Activated T-helper 9 cell treated with anti-CD3 and anti-CD28 coated beads, Interleukin-2, amount 50 U/mL, for 16 hours (primary cell): Measurements from ENCODE around the gene PKD1L1.

ENCODE experiments used
- DNase-seq: peaks from one replicate; pipeline ENCODE4 v3.0.0-alpha.2; 2020; ENCODE audit warnings: low read depth

Gene PKD1L1

DNA sequence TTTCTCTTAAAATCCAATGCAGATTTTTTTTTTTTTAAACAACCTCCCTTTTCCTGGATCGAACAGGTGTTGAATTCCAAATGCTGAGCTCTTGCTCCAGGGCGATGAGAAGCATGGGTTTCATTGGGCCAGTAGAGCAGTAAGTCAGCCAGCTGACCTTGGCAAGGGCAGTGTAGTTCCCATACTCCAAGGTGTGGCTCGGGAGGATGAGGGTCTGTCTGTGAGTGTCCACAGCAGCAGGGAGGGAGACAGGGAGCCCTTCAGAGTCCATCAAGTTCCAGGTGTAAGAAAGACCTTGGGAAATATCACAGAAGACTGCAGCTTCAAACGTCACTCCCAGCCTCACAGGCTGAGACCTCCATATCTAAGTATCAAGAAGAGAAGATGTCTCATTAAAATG lies 50.4 kb downstream of the PKD1L1 start:
- no peak for DNase-seq

DNA sequence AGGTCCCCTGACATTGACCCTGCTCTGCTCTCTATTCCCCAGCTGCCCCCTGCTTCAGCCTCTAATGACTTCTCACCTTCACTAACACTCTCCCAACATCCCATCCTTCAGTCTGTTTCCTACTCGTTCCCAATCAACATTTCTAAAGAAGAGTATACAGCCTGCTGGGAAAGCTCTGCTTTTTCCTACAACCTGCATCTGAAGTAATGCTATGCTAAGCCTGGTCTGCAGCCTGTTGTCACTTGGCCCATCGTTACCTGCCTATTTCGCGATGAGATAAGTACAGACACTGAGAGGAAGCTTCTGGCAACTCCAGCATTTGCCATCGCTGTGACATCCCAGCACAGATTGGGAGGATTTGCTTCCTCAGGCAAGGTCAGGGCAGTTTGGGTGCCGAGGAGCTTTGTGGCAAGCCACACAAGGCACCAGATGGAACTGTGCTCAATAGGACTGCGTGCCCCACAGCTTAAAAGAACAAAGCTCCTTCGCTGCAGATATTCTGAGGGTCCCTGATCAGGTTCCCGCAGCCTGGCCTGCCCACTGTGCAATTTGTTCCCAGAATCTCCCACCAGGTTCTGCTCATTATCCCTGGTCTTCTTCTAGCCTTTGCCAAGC lies 51.4 kb downstream of the PKD1L1 start:
- DNase-seq, result no peak

GRCh38 chr7:47895026-47895425 lies 53.2 kb downstream of the PKD1L1 start:
- no peak for DNase-seq

GRCh38 chr7:47893721-47894365 lies 54.4 kb downstream of the PKD1L1 start:
- no peak for DNase-seq

DNA sequence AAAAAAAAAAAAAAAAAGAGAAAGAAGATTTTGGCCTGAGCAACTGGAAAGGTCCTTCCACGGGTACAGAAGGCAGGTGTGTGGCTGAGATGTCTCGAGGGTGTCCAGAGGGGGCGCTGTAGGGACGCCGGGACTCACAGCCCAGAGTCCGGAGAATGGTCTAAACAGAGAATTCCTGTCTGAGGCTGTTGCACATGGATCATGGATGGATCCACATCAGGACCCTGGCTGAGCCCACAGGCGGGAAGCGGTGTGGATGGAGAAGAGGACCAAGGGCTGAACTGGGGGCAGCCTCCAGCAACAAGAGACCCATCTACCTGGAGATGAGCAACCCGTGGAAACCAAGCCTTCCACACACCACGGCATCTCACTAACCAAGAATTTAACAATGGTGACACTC lies 55.0 kb downstream of the PKD1L1 start:
- DNase-seq, result no peak

GRCh38 chr7:47890606-47891005 lies 57.7 kb downstream of the PKD1L1 start:
- DNase-seq, result no peak

- DNase-seq, result no peak
Observed at GRCh38 chr7:47890125-47890524, 58.1 kb downstream of the PKD1L1 start.

DNA sequence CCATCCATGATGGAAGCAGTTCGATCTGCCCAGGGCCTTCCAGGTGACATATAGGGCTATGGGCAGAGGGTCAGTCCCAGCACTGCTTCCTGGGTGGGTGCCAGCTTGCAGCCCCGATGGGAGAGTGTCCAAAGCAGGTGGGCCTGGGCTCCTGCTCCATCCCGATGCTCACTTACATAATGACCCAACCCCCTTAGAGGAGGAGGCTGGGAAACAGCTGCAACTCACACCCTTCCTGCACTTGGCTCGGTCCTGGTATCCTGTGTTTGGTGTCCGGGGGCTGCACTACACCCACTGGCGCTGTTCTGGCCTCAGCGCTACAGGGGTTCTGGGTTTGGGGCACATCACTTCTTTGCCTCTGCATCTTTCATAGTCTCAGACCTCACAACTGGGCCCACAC lies 58.5 kb downstream of the PKD1L1 start:
- no peak for DNase-seq

GRCh38 chr7:47888371-47889265 lies 59.6 kb downstream of the PKD1L1 start:
- no peak for DNase-seq

GRCh38 chr7:47887016-47887640 lies 61.1 kb downstream of the PKD1L1 start:
- no peak for DNase-seq

DNA sequence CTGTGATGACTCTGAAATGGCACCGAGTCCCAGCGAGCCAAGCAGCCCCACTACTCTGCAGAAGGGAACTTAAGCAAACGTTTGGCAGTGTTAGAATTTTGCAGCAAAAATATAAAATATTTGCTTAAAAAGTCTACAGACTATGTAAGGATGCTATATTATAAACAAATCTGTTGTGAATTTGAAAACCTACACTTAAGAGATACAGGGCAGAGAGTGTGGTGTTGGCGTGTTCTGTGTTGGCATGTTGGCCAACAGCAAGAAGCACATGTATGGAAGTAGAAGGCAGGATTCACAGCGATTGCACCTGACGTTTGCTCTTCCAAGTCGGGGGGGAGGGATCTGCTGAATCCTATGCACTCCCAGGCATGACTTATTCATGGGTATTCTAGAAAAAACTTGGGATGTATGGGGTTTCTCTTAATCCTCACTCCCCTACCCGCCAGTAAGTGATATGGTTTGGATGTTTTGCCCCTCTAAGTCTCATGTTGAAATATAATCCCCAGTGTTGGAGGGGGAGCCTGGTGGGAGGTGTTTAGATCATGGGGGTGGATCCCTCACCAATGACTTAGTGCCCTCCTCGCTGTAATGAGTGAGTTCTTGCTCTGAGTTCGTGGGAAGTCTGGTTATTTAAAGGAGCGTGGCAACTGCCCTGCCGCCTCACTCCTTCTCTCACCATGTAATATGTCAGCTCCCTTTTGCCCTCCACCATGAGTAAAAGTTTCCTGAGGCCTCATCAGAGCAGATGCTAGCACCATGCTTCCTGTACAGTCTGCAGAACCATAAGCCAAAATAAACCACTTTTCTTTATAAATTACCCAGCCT lies 62.1 kb downstream of the PKD1L1 start:
- DNase-seq, result no peak

- no peak for DNase-seq
Observed at GRCh38 chr7:47885309-47885986, 62.8 kb downstream of the PKD1L1 start.

GRCh38 chr7:47884675-47885074 lies 63.6 kb downstream of the PKD1L1 start:
- no peak for DNase-seq

DNA sequence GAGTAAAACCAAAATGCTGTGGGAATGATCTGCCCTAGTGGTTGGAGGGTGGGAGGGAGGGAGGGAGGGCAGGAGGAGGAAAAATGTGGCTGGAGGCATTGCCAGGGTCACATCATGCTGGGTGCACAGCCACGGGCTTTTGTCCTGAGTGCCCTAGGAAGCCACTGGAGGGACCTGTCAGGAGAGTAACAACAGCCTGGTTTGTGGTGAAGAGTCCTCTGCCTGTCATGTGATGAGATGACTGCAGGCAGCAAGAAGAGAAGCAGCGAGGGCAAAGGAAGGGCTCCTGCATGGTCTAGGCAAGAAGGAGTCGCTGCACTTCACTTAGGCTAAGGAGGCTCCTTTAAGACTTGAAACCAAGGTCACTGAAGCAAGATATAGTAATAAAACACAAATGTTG lies 65.6 kb downstream of the PKD1L1 start:
- no peak for DNase-seq

- no peak for DNase-seq
Observed at GRCh38 chr7:47881256-47881655, 67.0 kb downstream of the PKD1L1 start.

GRCh38 chr7:47878662-47879061 lies 69.6 kb downstream of the PKD1L1 start:
- DNase-seq, result no peak

DNA sequence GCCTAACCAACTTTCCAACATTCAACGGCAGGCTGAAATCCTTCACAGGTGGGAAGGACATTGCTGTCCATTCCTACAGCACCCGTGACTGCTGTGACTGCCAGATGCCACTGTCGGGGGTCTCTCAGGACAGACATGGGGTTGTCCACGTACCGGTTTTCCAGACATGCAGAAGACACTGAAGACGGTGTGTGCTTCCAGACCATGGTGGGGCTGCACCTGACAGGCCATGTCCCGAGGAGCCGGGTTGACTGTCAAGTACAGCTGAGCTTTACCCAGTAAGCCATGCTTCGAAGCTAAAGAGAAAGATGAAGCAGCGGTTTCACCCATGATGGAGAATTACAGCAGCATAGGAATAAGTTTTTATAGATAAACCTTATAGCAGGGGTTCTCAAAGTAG lies 70.9 kb downstream of the PKD1L1 start:
- DNase-seq, result no peak

DNA sequence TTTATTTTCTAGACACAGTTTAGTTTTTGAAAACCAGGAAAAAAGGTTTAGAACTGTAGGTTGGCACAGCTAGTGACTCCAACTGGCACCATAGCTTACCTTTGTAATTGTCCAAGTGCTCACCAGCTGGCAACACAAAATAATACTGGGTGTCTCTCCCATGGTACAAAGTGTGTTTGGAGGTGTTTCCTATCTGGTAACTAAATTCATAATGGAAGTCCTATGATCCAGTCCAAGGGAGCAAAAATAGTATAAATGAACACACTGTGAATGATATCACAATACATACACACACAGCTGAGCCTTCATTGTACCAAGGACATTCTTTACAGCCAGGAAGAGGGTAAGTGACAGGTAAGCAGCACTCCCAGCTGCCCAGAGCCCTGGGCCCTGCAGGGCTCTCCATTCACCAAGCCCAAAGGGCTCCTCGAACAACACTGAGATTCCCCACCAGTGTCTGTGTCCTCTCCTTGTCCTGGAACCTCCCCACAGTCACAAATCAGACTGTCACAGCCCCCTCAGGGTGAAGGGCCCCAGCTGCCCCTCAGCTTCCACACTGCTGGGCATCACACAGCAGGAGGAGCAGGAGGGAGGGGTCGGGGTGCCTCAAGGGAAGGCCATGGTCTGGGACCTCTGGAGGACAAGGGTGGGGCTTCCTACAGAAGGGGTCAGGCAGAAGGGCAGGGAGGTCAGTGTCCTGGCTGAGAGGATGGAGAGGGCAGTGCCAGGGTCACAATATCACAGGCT lies 72.1 kb downstream of the PKD1L1 start:
- DNase-seq, result no peak

GRCh38 chr7:47875406-47875805 lies 72.9 kb downstream of the PKD1L1 start:
- DNase-seq, result no peak

- DNase-seq, result no peak
Observed at GRCh38 chr7:47873762-47874161, 74.5 kb downstream of the PKD1L1 start.
